Measurements from ENCODE around the gene MCRIP2.
A peak's percentile ranks its signal among the peaks of the same experiment; 100 is the strongest.

MCRIP2 gene

DNA sequence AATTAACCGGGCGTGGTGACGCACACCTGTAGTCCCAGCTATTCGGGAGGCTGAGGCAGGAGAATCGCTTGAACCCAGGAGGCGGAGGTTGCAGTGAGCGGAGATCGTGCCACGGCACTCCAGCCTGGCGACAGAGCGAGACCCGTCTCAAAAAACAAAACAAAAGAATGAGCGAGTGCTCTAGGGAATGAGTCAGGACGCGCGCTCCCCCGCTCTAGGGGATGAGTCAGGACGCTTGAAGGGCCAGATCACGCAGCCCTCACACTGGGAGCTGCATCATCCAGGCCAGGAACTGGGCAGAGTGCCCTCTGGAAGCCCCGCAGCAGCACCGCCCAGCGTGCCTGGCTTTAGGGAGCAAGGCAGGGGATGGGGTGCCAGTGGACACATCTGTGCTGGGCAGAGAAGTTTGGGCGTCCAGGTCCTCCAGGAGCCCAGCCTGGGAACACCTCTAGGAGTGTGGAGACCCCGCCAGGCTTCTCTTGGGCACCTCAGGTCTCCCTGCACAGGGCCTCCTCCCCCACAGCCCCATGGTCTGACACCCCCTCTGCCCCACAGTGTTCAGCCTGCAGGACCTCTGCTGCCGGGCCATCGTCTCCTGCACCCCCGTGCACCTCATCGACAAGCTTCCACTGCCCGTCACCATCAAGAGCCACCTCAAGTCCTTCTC lies 14.7 kb upstream of the MCRIP2 start:
- Mint-ChIP-seq H3K27ac (no peak overlapping the region), H3K4me3 (no peak overlapping the region), H3K36me3 (no peaks in the 10 kb centered on the region)

DNA sequence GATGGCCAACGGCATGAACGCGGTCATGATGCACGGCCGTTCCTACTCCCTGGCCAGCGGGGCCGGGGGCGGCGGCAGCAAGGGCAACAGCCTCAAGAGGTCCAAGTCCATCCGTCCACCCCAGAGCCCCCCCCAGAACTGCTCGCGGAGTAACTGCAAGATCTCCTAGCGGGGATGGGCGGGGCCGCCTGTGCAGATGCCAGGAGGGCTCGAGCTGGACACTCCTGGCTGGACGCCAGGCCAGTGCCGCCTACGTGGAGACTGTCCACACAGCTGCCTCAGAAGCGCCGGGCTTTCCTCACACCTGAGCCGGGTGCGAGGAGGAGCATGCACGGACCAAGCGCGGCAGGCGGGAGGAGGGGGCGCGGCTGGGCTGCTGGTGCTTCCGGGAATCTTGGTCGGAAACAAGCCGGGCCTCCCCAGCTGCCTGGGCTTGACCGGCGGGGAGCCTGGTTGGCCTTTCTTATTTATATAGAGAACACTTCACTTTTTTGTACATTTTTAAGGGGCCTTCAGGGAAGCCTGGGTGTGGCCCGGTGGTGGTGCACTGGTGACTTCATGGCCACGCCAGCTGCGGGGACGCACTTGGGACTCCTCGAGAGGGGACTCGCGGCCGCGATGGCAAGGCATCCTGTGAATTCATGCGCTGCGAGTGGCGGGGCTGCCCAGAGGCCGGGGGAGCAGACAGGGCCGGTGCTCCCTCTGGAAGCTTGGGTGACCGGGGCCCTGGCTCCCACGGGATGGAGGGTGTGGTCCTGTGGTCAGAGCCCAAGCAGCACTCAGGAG lies 14.0 kb upstream of the MCRIP2 start:
- Mint-ChIP-seq H3K27ac (no peak overlapping the region), H3K36me3 (no peaks in the 10 kb centered on the region), H3K4me1 (no peaks in the 10 kb centered on the region), H3K27me3 (no peaks in the 10 kb centered on the region), H3K4me3 (no peak overlapping the region), H3K9me3 (no peaks in the 10 kb centered on the region)

More for the DNA sequence above, 14.7 kb upstream of the MCRIP2 start:
- H3K27me3 Mint-ChIP-seq, result no peaks in the 10 kb centered on the region
- H3K4me1 Mint-ChIP-seq, result no peaks in the 10 kb centered on the region
- no peaks in the 10 kb centered on the region for H3K9me3 Mint-ChIP-seq

DNA sequence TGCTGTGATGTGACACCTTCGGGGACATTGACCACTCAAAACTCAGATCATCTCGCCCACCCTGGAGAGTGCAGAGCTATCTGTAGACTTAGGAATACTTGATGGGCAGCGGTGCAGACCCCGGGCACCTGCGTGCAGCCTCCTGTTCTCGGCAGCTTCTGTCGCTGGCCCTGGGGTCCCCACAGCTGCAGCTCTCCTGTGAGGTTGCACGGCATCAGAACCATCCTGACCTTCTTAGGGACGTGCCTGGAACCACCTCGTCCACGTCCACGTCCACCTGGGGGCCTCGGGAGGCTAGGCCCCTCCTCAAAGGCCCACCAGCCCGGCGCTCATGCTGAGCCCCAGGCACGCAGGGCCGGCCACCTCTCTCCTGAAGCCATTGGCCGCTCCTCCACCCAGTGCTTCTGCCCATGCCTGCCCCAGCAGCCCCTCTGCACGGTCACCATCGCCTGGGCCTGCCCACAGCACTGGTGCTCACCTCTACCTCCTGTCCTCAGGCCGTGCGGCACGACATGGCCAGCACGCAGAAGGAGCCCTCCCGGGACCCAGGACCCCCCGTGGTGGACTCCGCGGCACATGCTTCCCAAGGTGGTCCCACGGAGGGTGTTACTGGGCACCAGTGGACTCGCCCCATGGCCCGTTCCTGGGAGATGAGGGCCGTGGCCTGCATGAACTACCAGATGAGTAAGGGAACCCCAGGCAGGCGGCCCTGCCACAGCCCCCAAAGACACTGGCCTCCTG lies 13.1 kb upstream of the MCRIP2 start:
- H3K27ac Mint-ChIP-seq, result no peak overlapping the region

DNA sequence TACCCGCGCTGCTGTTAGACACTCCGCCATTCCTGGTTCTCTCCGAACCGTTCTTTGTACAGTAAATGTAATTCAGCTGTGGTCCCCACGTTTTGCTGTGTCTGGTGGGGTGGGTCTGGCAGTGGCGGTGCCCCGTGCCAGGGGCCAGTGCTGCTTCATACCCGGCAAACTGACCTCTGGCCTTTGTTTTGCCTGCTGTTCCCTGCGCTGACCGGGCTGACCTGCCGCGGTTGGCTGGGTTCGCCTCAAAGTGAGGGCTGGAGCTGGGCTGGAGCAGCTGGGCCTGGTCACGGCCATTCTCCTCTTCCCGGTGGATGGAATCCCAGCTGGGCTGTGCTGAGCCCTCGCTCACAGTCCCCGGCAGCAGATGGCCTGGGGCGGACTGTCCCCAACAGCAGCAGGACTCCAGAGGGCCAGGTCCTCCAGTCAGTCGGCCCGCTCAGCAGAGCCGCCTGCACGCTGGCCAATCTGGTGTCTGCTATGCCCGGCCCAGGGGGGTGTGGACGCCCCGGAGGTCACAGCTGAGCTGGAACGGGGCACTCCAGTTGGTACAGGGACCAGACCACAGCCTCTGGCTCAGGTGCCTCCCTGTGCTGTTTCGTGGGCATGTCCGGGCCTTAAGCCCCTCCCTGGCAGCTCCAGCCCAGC lies 12.3 kb upstream of the MCRIP2 start:
- no peaks in the 10 kb centered on the region for H3K4me1 Mint-ChIP-seq
- H3K27ac Mint-ChIP-seq, result no peak overlapping the region
- no peak overlapping the region for H3K4me3 Mint-ChIP-seq
- no peaks in the 10 kb centered on the region for H3K27me3 Mint-ChIP-seq
- no peaks in the 10 kb centered on the region for H3K9me3 Mint-ChIP-seq
- no peaks in the 10 kb centered on the region for H3K36me3 Mint-ChIP-seq

More for the DNA sequence above, 13.1 kb upstream of the MCRIP2 start:
- H3K4me1 Mint-ChIP-seq, result no peaks in the 10 kb centered on the region
- no peak overlapping the region for H3K4me3 Mint-ChIP-seq
- no peaks in the 10 kb centered on the region for H3K9me3 Mint-ChIP-seq
- no peaks in the 10 kb centered on the region for H3K36me3 Mint-ChIP-seq
- H3K27me3 Mint-ChIP-seq, result no peaks in the 10 kb centered on the region

DNA sequence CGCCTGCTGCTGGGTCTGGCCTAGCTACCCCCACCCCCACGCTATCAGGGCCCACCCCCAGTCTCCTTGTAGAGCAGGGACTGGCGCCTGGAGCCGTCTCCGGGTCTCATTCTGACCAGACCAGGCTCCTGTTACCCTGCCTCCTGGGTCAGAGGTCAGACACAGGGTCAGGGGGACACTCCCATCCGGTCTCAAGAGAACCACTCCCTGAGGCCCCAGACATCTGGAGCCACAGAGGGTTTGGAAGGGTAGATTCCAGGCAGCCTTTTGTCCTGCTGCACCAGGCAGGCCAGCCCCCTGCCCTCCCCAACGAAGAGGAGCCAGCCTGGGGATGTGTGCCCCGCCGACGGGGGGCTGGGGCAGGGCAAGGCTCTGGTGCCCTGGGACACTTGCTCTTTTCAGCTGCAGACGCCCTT lies 11.8 kb upstream of the MCRIP2 start:
- Mint-ChIP-seq H3K36me3 (no peaks in the 10 kb centered on the region), H3K4me3 (no peak overlapping the region), H3K4me1 (peaks cover 2% of the 10 kb centered on the region), H3K27ac (no peak overlapping the region), H3K27me3 (no peaks in the 10 kb centered on the region), H3K9me3 (no peaks in the 10 kb centered on the region)

DNA sequence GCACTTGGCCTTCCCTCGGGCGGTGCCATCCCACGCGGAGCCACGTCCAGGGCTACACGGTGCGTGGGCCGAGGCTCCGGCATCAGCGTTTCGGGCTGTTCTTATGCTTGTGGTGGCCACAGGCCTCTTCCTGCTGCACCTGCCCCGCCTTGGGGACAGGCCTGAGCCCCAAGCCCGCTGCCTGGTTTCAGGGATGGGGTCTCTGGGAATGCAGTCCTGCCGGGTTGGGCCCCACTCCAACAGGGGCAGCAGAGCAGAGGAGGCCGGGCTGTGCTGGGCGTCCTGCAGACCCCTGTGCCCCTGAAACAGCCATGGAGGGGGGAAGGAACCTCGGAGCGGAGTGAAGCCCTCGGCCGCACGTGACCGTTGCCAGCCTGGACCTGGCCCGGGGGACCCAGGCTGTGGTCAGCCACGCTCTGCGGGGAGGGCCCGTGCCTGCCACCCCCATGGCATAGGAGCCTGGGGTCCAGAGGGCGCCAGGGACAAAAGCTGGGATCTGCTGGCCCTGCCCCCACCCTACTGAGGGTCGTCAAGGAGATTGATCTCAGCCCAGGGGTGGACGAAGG lies 11.3 kb upstream of the MCRIP2 start:
- Mint-ChIP-seq H3K4me3 (no peak overlapping the region), H3K9me3 (no peaks in the 10 kb centered on the region), H3K36me3 (no peaks in the 10 kb centered on the region), H3K4me1 (peaks cover 4% of the 10 kb centered on the region), H3K27ac (no peak overlapping the region), H3K27me3 (no peaks in the 10 kb centered on the region)

DNA sequence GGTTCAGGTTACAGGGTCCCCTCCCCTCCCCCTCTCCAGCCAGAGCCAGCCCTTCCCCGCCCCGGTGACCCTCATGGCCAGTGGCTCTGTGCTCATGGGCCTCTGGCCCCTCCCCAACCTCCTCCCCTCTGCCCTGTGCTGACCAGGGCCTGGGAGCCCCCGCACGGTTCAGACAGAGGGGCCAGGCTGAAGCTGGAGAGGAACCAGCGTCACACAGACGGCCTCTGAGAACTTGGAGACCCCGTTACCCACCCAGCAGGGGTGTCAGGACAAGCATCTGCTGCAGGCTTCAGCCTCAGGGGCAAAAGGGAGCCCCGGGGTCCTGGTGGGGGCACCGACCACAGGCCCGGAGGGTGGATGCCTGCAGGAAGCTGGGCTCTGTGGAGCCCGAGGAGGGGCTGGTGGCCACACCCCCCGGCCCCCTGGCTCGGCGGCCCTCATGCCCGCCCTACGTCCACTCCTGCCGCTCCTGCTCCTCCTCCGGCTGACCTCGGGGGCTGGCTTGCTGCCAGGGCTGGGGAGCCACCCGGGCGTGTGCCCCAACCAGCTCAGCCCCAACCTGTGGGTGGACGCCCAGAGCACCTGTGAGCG lies 10.7 kb upstream of the MCRIP2 start, which contains the start of gene WFIKKN1:
TSS of gene WFIKKN1 (plus strand) at position 171 of the 591 bp plus-strand sequence. CDS start at position 440, 269 bp downstream.
- no peak within 1 kb of the TSS for H3K4me3 Mint-ChIP-seq
- H3K9me3 Mint-ChIP-seq, result no peaks in the 10 kb centered on the region
- peaks cover 4% of the 10 kb centered on the region for H3K4me1 Mint-ChIP-seq
- H3K27ac Mint-ChIP-seq, result no peak within 1 kb of the TSS
- no peaks in the 10 kb centered on the region for H3K36me3 Mint-ChIP-seq
- no peaks in the 10 kb centered on the region for H3K27me3 Mint-ChIP-seq

DNA sequence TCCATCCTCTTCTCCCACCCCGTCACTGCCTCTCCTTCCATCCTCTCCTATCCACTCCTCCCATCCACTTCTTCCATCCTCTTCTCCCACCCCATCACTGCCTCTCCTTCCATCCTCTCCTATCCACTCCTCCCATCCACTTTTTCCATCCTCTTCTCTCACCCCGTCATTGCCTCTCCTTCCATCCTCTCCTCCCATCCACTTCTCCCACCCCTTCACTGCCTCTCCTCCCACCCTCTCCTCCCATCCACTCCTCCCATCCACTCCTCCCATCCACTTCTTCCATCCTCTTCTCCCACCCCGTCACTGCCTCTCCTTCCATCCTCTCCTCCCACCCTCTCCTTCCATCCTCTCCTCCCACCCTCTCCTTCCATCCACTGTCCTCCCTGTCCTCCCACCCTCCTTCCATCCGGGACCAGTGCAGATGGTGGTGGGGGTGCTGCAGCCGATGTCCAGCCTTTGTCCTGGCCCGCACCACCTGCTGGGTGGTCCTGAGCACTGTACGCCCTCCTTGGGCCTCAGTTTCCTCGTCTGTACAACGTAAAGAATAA lies 9.7 kb upstream of the MCRIP2 start:
- Mint-ChIP-seq H3K27ac (no peak overlapping the region), H3K27me3 (no peaks in the 10 kb centered on the region), H3K4me1 (peaks cover 8% of the 10 kb centered on the region), H3K4me3 (no peak overlapping the region), H3K9me3 (no peaks in the 10 kb centered on the region), H3K36me3 (no peaks in the 10 kb centered on the region)

DNA sequence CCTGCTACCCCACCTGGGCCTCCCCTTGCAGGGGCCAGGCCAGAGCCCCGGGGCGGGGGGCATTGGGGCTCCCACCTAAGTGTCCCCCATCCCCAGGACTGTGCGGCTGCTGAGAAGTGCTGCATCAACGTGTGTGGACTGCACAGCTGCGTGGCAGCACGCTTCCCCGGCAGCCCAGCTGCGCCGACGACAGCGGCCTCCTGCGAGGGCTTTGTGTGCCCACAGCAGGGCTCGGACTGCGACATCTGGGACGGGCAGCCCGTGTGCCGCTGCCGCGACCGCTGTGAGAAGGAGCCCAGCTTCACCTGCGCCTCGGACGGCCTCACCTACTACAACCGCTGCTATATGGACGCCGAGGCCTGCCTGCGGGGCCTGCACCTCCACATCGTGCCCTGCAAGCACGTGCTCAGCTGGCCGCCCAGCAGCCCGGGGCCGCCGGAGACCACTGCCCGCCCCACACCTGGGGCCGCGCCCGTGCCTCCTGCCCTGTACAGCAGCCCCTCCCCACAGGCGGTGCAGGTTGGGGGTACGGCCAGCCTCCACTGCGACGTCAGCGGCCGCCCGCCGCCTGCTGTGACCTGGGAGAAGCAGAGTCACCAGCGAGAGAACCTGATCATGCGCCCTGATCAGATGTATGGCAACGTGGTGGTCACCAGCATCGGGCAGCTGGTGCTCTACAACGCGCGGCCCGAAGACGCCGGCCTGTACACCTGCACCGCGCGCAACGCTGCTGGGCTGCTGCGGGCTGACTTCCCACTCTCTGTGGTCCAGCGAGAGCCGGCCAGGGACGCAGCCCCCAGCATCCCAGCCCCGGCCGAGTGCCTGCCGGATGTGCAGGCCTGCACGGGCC lies 8.9 kb upstream of the MCRIP2 start:
- Mint-ChIP-seq H3K4me1 (peaks cover 8% of the 10 kb centered on the region), H3K27me3 (no peaks in the 10 kb centered on the region), H3K36me3 (no peaks in the 10 kb centered on the region), H3K4me3 (no peak overlapping the region), H3K9me3 (no peaks in the 10 kb centered on the region), H3K27ac (no peak overlapping the region)

DNA sequence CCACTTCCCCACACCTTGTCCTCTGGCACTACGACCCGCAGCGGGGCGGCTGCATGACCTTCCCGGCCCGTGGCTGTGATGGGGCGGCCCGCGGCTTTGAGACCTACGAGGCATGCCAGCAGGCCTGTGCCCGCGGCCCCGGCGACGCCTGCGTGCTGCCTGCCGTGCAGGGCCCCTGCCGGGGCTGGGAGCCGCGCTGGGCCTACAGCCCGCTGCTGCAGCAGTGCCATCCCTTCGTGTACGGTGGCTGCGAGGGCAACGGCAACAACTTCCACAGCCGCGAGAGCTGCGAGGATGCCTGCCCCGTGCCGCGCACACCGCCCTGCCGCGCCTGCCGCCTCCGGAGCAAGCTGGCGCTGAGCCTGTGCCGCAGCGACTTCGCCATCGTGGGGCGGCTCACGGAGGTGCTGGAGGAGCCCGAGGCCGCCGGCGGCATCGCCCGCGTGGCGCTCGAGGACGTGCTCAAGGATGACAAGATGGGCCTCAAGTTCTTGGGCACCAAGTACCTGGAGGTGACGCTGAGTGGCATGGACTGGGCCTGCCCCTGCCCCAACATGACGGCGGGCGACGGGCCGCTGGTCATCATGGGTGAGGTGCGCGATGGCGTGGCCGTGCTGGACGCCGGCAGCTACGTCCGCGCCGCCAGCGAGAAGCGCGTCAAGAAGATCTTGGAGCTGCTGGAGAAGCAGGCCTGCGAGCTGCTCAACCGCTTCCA lies 8.1 kb upstream of the MCRIP2 start:
- Mint-ChIP-seq H3K27ac (no peak overlapping the region), H3K27me3 (no peaks in the 10 kb centered on the region), H3K4me1 (peaks cover 8% of the 10 kb centered on the region), H3K36me3 (no peaks in the 10 kb centered on the region), H3K9me3 (no peaks in the 10 kb centered on the region), H3K4me3 (no peak overlapping the region)

DNA sequence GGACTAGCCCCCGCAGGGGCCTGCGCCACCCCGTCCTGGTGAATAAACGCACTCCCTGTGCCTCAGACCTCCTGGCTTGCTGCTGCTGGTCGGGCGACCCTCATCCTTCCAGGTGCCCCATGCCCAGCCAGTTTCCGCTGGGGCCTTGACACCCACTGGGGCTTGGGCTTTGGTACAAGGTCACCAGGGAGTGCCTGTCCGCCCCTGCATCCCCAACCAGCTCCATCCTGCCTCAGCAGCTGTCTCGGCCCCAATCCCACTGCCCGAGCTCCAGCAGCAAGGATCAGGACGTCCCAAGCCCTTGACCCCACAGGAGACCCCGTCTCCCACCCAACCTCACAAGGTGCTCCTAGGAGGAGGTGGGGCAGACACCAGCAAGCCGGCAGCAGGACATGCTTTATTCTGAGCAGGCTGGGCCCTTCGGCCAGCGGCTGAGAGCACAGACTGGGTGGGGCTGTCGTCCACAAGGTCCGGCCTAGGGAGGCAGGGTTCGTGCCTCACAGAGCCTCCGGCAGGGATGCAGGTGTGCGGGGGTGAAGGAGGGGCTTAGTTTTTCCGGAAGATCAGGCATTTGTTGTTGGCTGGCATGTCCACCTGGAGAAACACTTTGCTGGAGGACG lies 7.5 kb upstream of the MCRIP2 start:
- H3K4me3 Mint-ChIP-seq, result no peak overlapping the region
- no peak overlapping the region for H3K27ac Mint-ChIP-seq
- H3K27me3 Mint-ChIP-seq, result no peaks in the 10 kb centered on the region
- H3K4me1 Mint-ChIP-seq, result peaks cover 8% of the 10 kb centered on the region
- no peaks in the 10 kb centered on the region for H3K9me3 Mint-ChIP-seq
- H3K36me3 Mint-ChIP-seq, result no peaks in the 10 kb centered on the region

DNA sequence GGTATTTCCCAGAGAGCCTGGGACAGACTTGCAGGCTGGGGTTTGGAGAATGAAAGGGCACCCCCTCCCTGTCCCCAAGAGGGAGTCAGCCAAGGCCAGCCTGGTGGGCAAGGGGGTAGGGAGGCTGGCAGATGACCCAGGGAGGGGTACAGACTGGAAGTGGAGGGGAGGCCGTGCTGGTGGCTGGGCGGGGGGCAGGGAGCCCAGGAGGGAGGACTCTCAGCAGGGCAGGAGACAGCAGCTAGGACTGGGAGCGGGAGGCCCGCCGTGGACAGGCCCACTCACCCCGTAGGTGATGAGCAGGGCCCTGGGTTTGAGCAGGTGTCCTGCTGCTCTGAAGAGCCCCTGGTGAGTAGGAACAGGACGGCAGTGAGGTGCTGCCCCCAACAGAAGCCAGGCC lies 6.6 kb upstream of the MCRIP2 start:
- Mint-ChIP-seq H3K4me1 (peaks cover 8% of the 10 kb centered on the region), H3K36me3 (no peaks in the 10 kb centered on the region), H3K9me3 (no peaks in the 10 kb centered on the region), H3K4me3 (peak overlapping the region; percentile 57), H3K27ac (no peak overlapping the region), H3K27me3 (no peaks in the 10 kb centered on the region)

DNA sequence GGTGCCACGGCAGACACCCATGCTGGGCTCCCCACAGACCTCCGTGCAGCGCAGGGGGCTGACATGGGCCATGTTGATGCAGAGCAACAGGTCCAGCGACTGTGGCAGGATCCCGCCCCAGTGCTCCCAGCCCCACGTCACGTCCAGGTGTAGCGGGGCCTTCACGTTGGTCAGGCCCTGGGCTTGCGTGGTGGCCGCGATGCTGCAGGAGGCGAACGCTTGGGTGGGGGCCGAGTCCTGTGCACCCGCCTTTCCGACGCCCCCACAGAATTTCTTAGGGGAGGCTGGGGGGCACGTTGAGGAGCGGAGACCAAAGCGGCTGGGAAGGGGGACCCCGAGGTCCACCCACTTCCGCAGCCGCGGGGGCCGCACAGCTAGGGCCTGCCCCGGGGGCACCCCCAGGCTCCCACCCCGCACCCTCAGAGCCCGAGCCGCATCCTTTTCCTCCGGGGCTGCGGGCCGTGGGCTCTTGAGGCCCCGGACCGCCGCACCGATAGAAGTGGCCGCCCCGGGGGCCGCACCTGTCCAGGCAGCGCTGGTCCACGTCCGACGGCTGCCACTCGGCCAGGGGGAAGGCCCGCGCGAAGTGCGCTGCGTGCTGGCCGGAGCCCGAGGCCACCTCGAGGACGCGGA lies 5.9 kb upstream of the MCRIP2 start:
- Mint-ChIP-seq H3K9me3 (no peaks in the 10 kb centered on the region), H3K36me3 (no peaks in the 10 kb centered on the region), H3K4me3 (peak overlapping the region; percentile 55), H3K4me1 (peaks cover 8% of the 10 kb centered on the region), H3K27me3 (no peaks in the 10 kb centered on the region), H3K27ac (no peak overlapping the region)
